MCF 10A (cell line): ENCODE measurements around the gene RNF183. TPM values are rescaled to one million over a fixed set of nuclear protein-coding genes. Genes with fewer than 3 reads are reported as not detected.

ENCODE experiments used
- BruUV-seq: library from RNA; stranded (reverse); fragments of 400-500 nt; replicated peaks from 2 replicates; lab custom pipeline; 2021; lab: Mats Ljungman, UMichigan
- CTCF ChIA-PET: fragments of 300-600 bp; sonication (Branson Sonifier 250); formaldehyde crosslinking; extraction: SDS; loops from one replicate; lab custom pipeline; 2021; ENCODE audit warnings: antibody characterized with exemption, inconsistent platforms; lab: Yijun Ruan, JAX
- POLR2A ChIA-PET: fragments of 300-600, 350-650 bp; sonication (Branson Sonifier 250); formaldehyde crosslinking; extraction: SDS; loops from one replicate; lab custom pipeline; 2020; ENCODE audit warnings: antibody characterized with exemption, inconsistent platforms; lab: Yijun Ruan, JAX
- DNase-seq: peaks from one replicate; pipeline ENCODE4 v3.0.0-alpha.2; 2018; ENCODE audit not compliant: unreplicated experiment
- H3K27ac Mint-ChIP-seq: one replicate; pipeline ENCODE4 v1.8.0; 2022; ENCODE audit warnings: mild to moderate bottlenecking, low read depth, mixed read lengths; ENCODE audit not compliant: unreplicated experiment
- H3K27me3 Mint-ChIP-seq: one replicate; pipeline ENCODE4 v1.8.0; 2022; ENCODE audit warnings: mixed read lengths; ENCODE audit not compliant: insufficient read depth, unreplicated experiment
- H3K36me3 Mint-ChIP-seq: one replicate; pipeline ENCODE4 v1.8.0; 2022; ENCODE audit warnings: mild to moderate bottlenecking, moderate library complexity, mixed read lengths; ENCODE audit not compliant: insufficient read depth, unreplicated experiment
- H3K4me1 Mint-ChIP-seq: one replicate; pipeline ENCODE4 v1.8.0; 2022; ENCODE audit warnings: mixed read lengths; ENCODE audit not compliant: insufficient read depth, unreplicated experiment
- H3K4me3 Mint-ChIP-seq: one replicate; pipeline ENCODE4 v1.8.0; 2022; ENCODE audit warnings: mild to moderate bottlenecking, moderate library complexity, mixed read lengths; ENCODE audit not compliant: unreplicated experiment
- H3K9me3 Mint-ChIP-seq: one replicate; pipeline ENCODE4 v1.8.0; 2022; ENCODE audit warnings: mixed read lengths; ENCODE audit not compliant: unreplicated experiment
- intact Hi-C: fragments of 100-400 bp; cut with micrococcal nuclease; formaldehyde crosslinking; loops from 2 replicates; pipeline ENCODE4 v1.14.1; 2022
- total RNA-seq: library from RNA; stranded (reverse); gene quantifications from 2 replicates; pipeline ENCODE4 v1.2.3, GENCODE V29; 2022
- TF ChIP-seq, protein P1 (sequence below): fragments of 200-600 bp; IDR thresholded peaks from one replicate; pipeline ENCODE4 v1.8.0; 2022; ENCODE audit warnings: antibody characterized with exemption, mild to moderate bottlenecking; ENCODE audit not compliant: unreplicated experiment

Gene RNF183
- total RNA-seq, 1 experiment from 2014 or later = not detected

DNA sequence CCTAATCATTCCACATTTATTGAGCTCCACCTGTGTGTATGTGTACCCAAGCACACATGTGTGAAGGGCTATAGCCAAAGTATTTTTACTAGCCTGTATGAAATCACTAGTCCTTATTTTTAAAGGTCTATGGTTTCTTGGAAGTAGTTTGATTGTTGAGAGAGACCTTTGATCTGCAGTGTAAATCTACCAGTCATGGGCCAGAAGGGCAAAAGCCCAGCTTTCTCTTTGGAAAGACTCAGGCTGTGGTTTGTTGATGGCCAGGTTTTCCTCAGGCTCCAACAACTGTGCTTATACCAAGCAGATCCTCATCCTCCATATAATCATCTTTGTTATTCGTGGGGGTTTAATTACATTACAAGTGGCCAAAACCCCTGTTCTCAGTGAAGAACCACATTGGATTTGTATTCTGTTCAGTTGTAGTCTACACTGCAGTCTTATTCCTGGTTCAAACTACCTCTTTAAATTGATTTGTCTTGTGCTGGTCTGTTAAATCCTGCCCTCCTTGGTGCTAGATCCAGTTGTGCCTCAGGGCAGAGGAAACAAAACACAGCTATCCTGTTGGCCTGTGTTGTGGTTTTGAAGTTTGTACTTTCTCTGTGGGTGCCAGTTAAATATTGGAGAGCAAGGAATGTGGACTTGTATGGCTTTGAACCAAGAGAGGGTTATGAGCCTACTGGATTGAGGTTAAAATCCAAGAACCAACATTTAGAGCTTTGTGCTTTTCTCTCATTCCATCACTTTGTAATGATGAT is 41.1 kb downstream of the RNF183 start:
- DNase-seq = no peak
- H3K4me3 Mint-ChIP-seq = no peak overlapping the region
- no TSS peak for BruUV-seq
- POLR2A ChIA-PET = interaction anchor here (2.0 kb wide), 1 partner anchor 13 kb away, joined by 9 read pairs; the partner anchor contains the start of genes CDC26 and PRPF4
- CTCF ChIA-PET = interaction anchor here (1.3 to 2.3 kb wide), 3 partner anchors 12 to 24 kb away, joined by 3 to 5 read pairs (median 4); no protein-coding TSS in a partner anchor
- H3K4me1 Mint-ChIP-seq = no peaks in the 10 kb centered on the region
- H3K36me3 Mint-ChIP-seq = peaks cover 70% of the 10 kb centered on the region
- H3K9me3 Mint-ChIP-seq = no peaks in the 10 kb centered on the region
- H3K27me3 Mint-ChIP-seq = no peaks in the 10 kb centered on the region
- intact Hi-C loops = no loop called here
- H3K27ac Mint-ChIP-seq = no peak overlapping the region
- TF ChIP-seq, protein P1, sequence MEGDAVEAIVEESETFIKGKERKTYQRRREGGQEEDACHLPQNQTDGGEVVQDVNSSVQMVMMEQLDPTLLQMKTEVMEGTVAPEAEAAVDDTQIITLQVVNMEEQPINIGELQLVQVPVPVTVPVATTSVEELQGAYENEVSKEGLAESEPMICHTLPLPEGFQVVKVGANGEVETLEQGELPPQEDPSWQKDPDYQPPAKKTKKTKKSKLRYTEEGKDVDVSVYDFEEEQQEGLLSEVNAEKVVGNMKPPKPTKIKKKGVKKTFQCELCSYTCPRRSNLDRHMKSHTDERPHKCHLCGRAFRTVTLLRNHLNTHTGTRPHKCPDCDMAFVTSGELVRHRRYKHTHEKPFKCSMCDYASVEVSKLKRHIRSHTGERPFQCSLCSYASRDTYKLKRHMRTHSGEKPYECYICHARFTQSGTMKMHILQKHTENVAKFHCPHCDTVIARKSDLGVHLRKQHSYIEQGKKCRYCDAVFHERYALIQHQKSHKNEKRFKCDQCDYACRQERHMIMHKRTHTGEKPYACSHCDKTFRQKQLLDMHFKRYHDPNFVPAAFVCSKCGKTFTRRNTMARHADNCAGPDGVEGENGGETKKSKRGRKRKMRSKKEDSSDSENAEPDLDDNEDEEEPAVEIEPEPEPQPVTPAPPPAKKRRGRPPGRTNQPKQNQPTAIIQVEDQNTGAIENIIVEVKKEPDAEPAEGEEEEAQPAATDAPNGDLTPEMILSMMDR = no peak

DNA sequence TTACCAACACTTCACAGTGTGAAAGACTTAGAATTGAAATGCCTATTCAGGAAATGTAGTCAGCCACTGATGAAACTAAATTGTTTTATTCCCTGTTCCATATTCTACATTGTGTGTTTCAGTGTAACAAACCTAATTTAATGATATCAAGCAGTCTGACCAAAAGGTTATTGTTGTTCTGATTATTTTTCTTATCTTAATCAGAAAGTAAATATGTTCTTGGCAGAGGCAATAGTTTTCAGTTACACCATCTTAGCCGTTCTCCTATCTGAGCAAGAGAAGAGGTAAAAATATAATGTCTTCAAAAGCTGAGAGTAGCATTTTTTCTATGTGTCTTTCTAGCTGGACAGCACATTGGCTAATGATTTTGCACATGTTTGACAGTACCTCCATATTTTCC is 44.9 kb downstream of the RNF183 start:
- Mint-ChIP-seq H3K27me3 (no peaks in the 10 kb centered on the region), H3K4me1 (no peaks in the 10 kb centered on the region), H3K4me3 (no peak overlapping the region), H3K27ac (no peak overlapping the region), H3K36me3 (peaks cover 55% of the 10 kb centered on the region), H3K9me3 (no peaks in the 10 kb centered on the region)
- DNase-seq = no peak
- CTCF ChIA-PET = interaction anchor here (1.0 to 1.9 kb wide), 2 partner anchors 16 to 397 kb away, joined by 3 to 8 read pairs; partner anchors contain the start of gene CDC26
- no TSS peak for BruUV-seq
- POLR2A ChIA-PET = interaction anchor here (0.6 kb wide), 1 partner anchor 37 kb away, joined by 4 read pairs; the partner anchor contains the start of genes FKBP15 and SLC31A1
- TF ChIP-seq, protein P1 = no peak
- intact Hi-C loops = no loop called here

DNA sequence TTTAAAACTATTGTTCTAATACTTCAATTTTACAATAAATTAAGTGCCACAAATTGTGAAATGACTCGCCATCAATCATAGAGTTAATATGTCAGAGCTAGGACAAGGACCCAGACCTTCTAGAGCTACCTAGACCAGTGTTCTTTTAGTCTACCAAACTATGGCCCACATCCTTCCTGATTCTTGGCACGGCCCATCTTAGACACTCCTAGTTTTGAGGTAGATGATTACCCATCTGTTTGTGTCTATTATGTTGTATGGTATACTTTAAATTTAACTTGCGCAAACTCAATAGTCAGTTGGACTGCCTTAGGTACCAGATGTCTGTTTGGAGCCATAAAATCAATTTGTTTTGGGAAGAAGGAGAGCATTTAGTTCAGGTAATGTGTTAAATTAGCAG is 45.3 kb downstream of the RNF183 start:
- TF ChIP-seq, protein P1 = no peak
- CTCF ChIA-PET = interaction anchor here (1.9 kb wide), 1 partner anchor 17 kb away, joined by 8 read pairs; the partner anchor contains the start of gene CDC26
- no peaks in the 10 kb centered on the region for H3K27me3 Mint-ChIP-seq
- no peaks in the 10 kb centered on the region for H3K4me1 Mint-ChIP-seq
- intact Hi-C loops = no loop called here
- H3K4me3 Mint-ChIP-seq = no peak overlapping the region
- no peak for DNase-seq
- BruUV-seq = no TSS peak
- H3K27ac Mint-ChIP-seq = no peak overlapping the region
- POLR2A ChIA-PET = interaction anchor here (0.6 kb wide), 1 partner anchor 37 kb away, joined by 4 read pairs; the partner anchor contains the start of genes FKBP15 and SLC31A1
- H3K36me3 Mint-ChIP-seq = peaks cover 55% of the 10 kb centered on the region
- H3K9me3 Mint-ChIP-seq = no peaks in the 10 kb centered on the region

DNA sequence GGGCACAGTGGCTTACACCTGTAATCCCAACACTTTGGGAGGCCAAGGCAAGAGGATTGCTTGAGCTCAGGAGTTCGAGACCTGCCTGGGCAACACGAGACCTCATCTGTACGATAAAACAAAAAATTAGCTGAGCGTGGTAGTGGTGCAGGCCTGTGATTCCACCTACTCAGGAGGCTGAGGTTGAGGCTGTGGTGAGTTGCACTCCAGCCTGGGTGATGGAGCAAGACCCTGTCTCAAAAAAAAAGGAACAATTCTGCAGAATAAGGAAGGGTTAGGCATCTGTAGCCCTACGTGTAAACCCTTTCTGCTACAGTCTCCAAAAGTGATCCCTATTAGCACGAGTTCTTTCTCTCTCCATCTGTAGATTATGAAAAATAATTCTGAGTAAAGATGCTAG is 47.7 kb downstream of the RNF183 start:
- Mint-ChIP-seq H3K9me3 (no peaks in the 10 kb centered on the region), H3K27ac (no peak overlapping the region), H3K4me3 (no peak overlapping the region), H3K36me3 (peaks cover 47% of the 10 kb centered on the region), H3K27me3 (no peaks in the 10 kb centered on the region), H3K4me1 (no peaks in the 10 kb centered on the region)
- ChIA-PET POLR2A (interaction anchor here (0.7 to 3.7 kb wide), 2 partner anchors 19 to 1225 kb away, joined by 4 to 12 read pairs; partner anchors contain the start of genes CDC26 and PRPF4), CTCF (interaction anchor here (1.0 kb wide), 1 partner anchor 152 kb away, joined by 3 read pairs; no protein-coding TSS in a partner anchor)
- DNase-seq = no peak
- BruUV-seq = no TSS peak
- TF ChIP-seq, protein P1 = no peak
- intact Hi-C loops = no loop called here
